Osteoblast (primary cell): ENCODE measurements around the gene COQ4. TPM values are rescaled to one million over a fixed set of nuclear protein-coding genes. Genes with fewer than 3 reads are reported as not detected.

ENCODE experiments used
- DNase-seq: peaks from one replicate; pipeline ENCODE4 v3.0.0; 2011; ENCODE audit warnings: low spot score, mixed read lengths; ENCODE audit not compliant: insufficient read length; ENCODE audit errors: missing footprints
- H2AFZ ChIP-seq: 2 replicates; pipeline ENCODE4 v1.6.0; 2011; ENCODE audit warnings: mild to moderate bottlenecking, low read length
- H3K27ac ChIP-seq: 2 replicates; pipeline ENCODE4 v1.5.1; 2011; ENCODE audit warnings: mild to moderate bottlenecking, low read depth, low read length, moderate library complexity
- H3K27me3 ChIP-seq: 2 replicates; pipeline ENCODE4 v1.6.0; 2012; ENCODE audit warnings: mild to moderate bottlenecking, control low read depth, inconsistent platforms, low read length, moderate library complexity; ENCODE audit not compliant: insufficient read depth
- H3K36me3 ChIP-seq: 2 replicates; pipeline ENCODE4 v1.5.1; 2011; ENCODE audit warnings: mild to moderate bottlenecking, low read length, control low read depth, moderate library complexity; ENCODE audit not compliant: insufficient read depth
- H3K4me1 ChIP-seq: 2 replicates; pipeline ENCODE4 v1.5.1; 2011; ENCODE audit warnings: mild to moderate bottlenecking, low read length, control low read depth, moderate library complexity; ENCODE audit not compliant: insufficient read depth
- H3K4me2 ChIP-seq: 2 replicates; pipeline ENCODE4 v1.6.0; 2011; ENCODE audit warnings: mild to moderate bottlenecking, low read length; ENCODE audit not compliant: insufficient read depth
- H3K4me3 ChIP-seq: fragments of 200-600 bp; sonication (generic); 3 replicates; pipeline ENCODE4 v1.5.1; 2012; ENCODE audit warnings: mild to moderate bottlenecking, low read length, inconsistent platforms; ENCODE audit not compliant: insufficient read depth
- H3K79me2 ChIP-seq: 2 replicates; pipeline ENCODE4 v1.6.0; 2012; ENCODE audit warnings: mild to moderate bottlenecking, low read length, control low read depth, inconsistent platforms; ENCODE audit not compliant: insufficient read depth
- H3K9me3 ChIP-seq: 2 replicates; pipeline ENCODE4 v1.5.1; 2011; ENCODE audit warnings: low read depth, low read length, control low read depth
- H4K20me1 ChIP-seq: 2 replicates; pipeline ENCODE4 v1.6.0; 2012; ENCODE audit warnings: mild to moderate bottlenecking, low read length, control low read depth; ENCODE audit not compliant: insufficient read depth
- total RNA-seq: library from RNA; depleted of rRNA; stranded (reverse); fragments of >200 nt; gene quantifications from 2 replicates; pipeline ENCODE4 v1.2.3, GENCODE V29; 2012
- TF ChIP-seq, protein P1 (sequence below): IDR thresholded peaks from 2 replicates; pipeline ENCODE4 v1.5.1; 2011; ENCODE audit warnings: mild to moderate bottlenecking, low read depth, low read length, moderate library complexity; ENCODE audit errors: extremely low read depth

Gene COQ4
- total RNA-seq, 1 donor: 34.7 TPM

DNA sequence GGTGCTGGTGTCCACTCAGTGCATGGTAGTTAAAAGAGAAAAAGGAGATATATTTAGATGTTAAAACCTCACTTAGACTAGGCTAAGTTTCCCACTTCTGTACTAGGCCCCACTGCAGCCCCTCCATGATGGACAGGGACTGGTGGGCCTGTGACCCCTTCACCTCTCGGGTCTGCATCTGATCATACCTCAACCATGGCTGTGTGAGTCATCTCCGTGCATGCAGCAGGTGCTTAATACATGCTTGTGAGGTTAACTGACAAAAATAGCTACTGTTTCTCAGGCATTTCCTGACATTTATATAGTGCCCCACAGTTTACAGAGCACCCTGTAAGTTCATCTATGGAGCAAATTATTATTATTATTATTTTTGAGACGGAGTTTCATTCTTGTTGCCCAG, 40.1 kb downstream of the COQ4 start:
- no peak overlapping the region for H2AFZ ChIP-seq
- H3K9me3 ChIP-seq: no peaks in the 10 kb centered on the region
- H4K20me1 ChIP-seq: no peaks in the 10 kb centered on the region
- H3K79me2 ChIP-seq: no peaks in the 10 kb centered on the region
- no peaks in the 10 kb centered on the region for H3K36me3 ChIP-seq
- peaks cover 18% of the 10 kb centered on the region for H3K4me1 ChIP-seq
- no peaks in the 10 kb centered on the region for H3K27me3 ChIP-seq
- TF ChIP-seq, protein P1, sequence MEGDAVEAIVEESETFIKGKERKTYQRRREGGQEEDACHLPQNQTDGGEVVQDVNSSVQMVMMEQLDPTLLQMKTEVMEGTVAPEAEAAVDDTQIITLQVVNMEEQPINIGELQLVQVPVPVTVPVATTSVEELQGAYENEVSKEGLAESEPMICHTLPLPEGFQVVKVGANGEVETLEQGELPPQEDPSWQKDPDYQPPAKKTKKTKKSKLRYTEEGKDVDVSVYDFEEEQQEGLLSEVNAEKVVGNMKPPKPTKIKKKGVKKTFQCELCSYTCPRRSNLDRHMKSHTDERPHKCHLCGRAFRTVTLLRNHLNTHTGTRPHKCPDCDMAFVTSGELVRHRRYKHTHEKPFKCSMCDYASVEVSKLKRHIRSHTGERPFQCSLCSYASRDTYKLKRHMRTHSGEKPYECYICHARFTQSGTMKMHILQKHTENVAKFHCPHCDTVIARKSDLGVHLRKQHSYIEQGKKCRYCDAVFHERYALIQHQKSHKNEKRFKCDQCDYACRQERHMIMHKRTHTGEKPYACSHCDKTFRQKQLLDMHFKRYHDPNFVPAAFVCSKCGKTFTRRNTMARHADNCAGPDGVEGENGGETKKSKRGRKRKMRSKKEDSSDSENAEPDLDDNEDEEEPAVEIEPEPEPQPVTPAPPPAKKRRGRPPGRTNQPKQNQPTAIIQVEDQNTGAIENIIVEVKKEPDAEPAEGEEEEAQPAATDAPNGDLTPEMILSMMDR: no peak
- DNase-seq: peak; percentile 83
- H3K27ac ChIP-seq: no peak overlapping the region
- H3K4me3 ChIP-seq: no peak overlapping the region
- no peak overlapping the region for H3K4me2 ChIP-seq

DNA sequence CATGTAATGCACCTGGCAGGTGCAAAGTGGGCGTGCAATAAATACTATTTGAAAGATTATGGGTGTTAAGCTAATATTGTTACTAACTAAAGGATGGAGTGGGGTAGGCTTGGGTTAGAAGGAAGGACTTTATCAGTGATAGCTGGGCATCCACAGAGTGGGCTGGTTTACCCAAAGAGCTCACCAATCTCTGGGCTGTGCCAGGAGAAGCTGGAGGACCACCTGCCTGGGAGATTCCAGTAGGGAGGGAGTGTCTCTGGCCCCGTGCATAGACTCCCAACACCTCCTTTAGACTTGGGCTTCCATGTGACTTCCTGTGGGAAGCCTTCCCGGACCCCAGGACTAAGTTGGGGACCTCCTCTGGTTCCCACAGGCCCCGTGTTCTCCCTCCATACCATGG, 42.9 kb downstream of the COQ4 start:
- TF ChIP-seq, protein P1: no peak
- Histone ChIP-seq H3K4me2 (peak overlapping the region; percentile 76), H3K27me3 (no peaks in the 10 kb centered on the region), H3K4me3 (peak overlapping the region; percentile 70), H3K27ac (no peak overlapping the region), H3K36me3 (no peaks in the 10 kb centered on the region), H3K79me2 (no peaks in the 10 kb centered on the region), H3K9me3 (no peaks in the 10 kb centered on the region), H2AFZ (peak overlapping the region; percentile 92), H3K4me1 (peaks cover 24% of the 10 kb centered on the region), H4K20me1 (no peaks in the 10 kb centered on the region)
- peak; percentile 69 for DNase-seq

- H3K79me2 ChIP-seq: peaks cover 26% of the 10 kb centered on the region
- no peaks in the 10 kb centered on the region for H3K9me3 ChIP-seq
- peaks cover 28% of the 10 kb centered on the region for H3K4me1 ChIP-seq
- TF ChIP-seq, protein P1: no peak
- no peaks in the 10 kb centered on the region for H3K27me3 ChIP-seq
- no peak for DNase-seq
- no peak overlapping the region for H3K4me3 ChIP-seq
- no peak overlapping the region for H3K4me2 ChIP-seq
- no peak overlapping the region for H3K27ac ChIP-seq
- H4K20me1 ChIP-seq: no peaks in the 10 kb centered on the region
- no peaks in the 10 kb centered on the region for H3K36me3 ChIP-seq
- H2AFZ ChIP-seq: no peak overlapping the region
Measured at GRCh38 chr9:128369024-128369706, 46.5 kb downstream of the COQ4 start.

GRCh38 chr9:128370367-128370751, 47.7 kb downstream of the COQ4 start:
- DNase-seq: no peak
- peak overlapping the region; percentile 85 for H3K4me3 ChIP-seq
- H3K27ac ChIP-seq: peak overlapping the region; percentile 88
- H2AFZ ChIP-seq: peak overlapping the region; percentile 92
- no peaks in the 10 kb centered on the region for H3K9me3 ChIP-seq
- TF ChIP-seq, protein P1: no peak
- peaks cover 5% of the 10 kb centered on the region for H3K36me3 ChIP-seq
- peaks cover 4% of the 10 kb centered on the region for H4K20me1 ChIP-seq
- peaks cover 38% of the 10 kb centered on the region for H3K79me2 ChIP-seq
- peaks cover 21% of the 10 kb centered on the region for H3K4me1 ChIP-seq
- H3K4me2 ChIP-seq: peak overlapping the region; percentile 83
- no peaks in the 10 kb centered on the region for H3K27me3 ChIP-seq
